ENCODE measurements around the gene KCND3.

KCND3 gene

DNA sequence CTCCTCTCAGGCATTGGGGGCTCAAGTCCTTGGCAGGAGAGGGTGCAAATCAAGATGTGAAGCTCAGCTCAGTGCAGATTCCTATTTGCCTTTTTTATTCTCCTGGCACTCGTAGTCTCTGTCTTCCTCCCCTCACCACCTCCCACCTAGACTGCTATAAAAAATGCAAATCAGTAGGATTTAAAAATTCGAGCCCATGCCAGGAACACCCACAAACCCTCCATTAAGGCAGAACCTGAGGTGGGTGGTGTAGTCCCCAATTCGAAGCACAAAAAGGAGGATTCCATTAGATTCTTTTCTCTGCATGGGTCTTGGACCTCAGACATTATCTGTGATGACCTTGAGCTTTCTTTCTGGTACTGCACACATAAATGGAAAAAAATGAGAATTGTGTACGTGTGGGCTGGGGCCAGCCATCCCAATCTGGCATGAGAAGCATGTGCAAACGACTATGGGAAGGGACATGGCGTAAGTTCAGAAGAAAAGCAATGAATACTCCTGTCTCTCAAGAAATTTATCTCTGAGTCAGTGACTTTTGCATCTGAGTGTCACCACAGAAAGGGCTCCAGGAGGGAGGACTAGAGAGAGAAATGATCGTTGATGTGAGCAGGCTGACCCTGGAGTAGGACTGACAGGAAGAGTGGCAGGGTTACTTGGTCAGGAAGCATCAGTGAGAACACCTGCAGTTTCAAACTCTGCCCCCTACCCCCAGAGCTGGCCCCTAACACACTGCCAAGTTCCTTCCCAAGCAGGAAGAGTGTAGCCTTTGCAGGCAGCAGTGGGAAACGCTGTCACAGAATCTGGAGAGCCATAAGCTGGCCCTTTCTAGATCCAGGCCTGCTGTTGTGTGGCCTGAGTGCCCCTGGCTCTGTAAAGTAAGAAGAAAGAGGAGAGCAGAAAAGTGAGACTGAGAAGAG lies 252.0 kb downstream of the KCND3 start:
- DNase-seq, result no peak

DNA sequence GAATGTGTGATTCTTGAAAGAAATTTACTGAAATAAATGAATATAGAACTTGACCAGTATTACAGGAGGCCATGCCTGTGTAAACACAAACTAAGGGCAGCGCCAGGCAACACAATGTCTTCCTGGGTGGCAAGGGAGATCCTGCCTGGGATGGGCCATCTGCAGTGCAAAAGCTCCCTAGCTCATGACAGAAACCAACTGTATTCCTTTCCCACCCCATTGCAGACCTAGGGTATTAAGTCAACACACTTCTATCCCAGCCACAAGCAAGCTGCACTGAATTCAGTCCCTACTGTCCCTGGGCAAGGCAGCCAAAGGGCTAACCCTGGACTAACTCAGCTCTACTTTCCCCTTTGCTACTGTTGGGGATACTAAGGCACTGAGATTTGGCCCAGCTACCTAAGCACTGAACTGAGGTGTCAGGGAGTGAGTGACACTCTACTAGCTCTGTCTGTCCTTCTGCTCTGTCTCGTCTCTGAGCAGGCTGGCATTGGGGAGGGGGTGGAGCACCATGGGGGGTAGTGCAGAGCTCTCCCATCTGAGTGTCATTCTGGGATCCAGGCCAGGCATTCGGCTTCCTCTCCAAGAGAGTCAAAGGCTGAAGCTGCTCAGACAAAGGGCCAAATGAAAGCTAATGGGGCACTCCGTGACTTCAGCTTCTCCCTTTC lies 252.8 kb downstream of the KCND3 start:
- peak; percentile 67 for DNase-seq

DNA sequence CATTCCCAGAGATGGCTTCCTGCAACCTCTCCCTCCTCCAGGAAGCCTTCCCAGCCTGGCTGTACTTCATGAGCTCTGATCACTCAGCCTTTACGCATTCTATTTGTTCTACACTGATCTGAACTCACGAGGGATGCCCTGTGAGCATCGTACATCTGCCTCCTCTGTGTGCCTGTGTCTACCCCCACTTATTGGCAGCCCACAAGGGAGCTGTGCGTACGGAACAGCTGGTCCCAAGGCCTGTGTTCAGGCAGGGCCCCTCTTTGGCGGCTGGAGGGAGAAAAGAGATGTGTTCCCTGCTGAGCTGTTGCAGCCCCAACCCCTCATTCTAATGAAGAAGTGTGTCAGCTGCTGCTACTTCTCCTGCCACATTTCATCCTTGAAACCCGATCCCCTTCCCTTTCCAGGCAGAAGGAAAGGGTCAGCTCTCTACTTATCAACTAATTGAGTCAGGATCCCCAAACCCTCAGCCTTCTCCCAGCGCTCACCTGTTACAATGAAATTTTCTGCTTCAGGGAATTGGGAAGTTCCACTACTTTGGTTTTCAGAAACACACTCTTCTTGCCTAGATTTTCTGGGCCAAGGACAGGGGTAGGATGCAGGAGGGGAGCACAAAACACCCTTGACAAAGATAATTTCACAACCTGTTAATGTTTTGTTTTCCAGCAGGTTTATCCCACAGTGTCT lies 253.5 kb downstream of the KCND3 start:
- DNase-seq, result peak; percentile 71

DNA sequence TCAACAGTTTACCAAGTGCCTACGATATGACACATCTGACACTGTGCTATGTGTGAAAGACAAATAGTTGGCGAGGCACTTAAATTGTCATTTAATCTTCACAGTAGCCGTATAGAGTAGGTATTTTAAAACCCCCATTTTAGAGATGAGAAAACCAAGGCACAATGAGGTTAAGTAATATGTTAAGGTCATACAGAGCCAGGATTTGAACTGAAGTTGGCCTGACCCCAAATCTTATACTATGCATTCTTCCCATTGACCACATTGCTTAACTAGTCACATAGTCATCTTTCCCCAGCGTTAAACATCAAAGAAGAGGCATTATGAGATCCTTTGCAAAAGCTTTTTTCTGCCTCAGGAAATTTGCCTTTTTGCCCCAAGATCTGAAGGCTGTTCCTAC lies 254.1 kb downstream of the KCND3 start:
- DNase-seq, result no peak

DNA sequence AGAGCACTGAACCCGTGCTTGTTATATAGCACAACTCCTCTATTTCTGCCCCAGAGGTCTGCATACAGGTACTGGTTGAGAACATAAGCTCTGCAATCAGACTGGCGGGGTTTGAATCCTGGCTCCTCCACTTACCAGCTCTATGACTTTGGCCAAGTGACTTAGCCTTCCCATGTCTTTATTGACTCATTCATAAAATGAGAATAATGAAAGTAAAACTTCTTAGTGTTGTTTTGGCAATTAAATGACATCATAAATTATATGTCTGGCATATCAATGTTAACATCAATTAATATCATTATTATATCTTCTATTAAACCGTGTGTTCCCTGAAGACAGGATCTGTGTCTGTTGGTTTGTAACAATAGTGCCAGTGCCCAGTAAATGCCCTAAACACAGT lies 254.6 kb downstream of the KCND3 start:
- no peak for DNase-seq

DNA sequence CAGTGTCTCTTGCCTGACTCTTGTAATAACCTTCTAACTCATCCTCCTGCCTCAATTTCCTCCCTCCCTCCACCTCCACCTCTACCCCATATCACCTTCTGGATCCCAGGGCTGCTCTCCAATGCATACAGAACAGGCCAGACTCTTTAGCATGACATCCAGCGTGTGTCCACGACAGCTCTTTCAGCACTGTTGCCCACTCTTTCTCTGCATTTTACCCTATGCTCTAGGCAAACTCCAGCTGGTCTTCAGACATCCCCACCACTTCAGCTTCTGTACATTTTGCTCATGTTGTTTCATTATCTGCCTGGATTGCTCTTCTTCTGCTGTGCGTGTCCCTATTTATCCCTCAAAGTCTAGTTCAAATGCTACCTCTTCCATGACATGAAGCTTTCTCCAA lies 255.0 kb downstream of the KCND3 start:
- DNase-seq, result no peak

DNA sequence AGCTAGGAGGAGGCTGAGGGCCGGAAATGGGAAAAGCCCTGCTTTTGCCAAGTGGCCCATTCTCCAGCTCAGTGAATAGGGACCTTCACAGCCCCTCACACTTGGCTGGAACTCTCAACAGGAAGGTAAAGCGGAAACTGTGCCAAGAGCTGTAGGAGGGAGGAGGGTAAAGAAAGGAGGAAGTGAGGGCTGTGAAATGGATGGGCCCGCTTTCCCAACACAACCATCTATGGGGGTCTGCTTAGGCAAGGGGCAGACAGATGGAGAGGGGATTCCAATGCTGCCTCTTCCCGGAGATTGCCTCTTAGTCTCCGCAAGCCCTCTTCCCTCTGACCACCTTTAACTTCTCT lies 255.5 kb downstream of the KCND3 start:
- no peak for DNase-seq

DNA sequence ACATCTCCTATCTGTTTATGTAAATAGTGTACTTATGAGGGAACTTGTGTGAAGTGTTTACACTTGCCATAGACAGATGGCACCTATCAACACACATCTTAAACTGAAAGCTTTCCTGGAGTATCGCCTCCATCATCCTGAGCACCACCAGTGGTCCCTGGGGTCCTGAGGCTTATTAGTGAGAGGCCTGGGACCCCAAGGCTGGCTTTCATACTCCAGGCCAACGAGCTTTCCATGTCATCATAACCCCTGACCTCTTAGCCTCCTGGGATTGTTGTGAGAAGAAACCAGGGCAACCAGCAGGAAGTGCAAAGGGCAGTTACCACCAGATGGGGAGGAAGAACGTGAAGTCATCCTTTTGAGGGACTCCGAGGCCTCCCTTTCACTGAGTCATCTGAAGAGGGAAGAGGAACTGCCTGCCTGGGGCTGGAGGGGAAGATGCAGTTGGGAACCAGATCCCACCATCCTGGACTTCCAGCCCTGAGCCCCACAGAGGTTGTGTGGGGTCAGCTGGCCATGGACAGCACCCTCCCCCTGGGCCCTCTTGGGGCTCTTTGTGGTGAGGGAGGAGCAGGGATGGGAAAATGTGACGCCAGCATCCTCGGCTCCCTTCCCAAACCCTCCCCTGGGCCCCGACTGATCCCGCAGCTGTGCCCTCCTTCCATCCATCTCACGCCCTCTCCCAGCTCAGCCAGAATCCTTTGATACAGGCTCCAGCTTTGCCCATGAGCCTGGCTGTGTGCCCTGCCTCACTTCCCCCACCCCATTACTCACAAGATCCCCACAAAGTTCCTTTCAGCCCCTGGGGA lies 256.1 kb downstream of the KCND3 start:
- DNase-seq, result no peak

DNA sequence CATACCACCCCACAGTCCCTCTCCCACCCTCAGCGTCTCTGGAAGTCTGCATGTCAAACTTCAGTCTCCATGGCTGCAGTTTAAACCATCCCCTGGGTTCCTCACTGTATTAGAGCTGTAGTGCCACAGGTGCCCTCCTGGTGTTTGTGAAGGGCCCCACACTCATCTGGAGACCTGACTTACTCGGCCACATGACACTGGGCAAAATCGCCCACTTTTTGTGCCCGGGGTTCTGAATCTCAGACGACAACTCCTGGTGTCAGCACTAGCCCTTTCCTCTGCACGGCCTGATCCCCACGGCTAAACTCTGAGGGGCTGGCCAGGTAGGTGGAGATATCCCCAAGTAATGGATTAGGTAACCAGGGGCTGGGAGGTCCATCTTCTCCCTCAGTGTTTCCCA lies 256.8 kb downstream of the KCND3 start:
- DNase-seq, result no peak

DNA sequence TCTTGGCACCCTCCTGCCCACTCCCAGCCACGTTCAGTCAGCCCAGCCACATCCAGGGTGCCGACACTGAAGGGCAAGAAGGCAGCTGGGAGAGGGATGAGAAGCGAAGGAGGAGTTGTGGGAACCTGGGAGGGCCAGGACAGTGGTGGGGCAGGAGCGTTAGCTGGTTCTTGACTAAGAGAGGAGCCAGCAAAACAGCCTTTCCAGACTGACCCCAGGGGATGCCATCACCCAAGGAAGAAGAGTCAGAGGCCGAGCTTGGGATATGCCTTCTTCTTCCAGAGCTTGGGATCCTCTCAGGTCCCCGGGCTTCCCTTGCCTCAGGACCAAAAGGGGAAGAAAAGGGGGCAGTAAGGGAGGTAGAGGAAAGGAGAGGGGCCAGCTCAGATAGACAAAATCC lies 257.5 kb downstream of the KCND3 start:
- DNase-seq, result no peak

DNA sequence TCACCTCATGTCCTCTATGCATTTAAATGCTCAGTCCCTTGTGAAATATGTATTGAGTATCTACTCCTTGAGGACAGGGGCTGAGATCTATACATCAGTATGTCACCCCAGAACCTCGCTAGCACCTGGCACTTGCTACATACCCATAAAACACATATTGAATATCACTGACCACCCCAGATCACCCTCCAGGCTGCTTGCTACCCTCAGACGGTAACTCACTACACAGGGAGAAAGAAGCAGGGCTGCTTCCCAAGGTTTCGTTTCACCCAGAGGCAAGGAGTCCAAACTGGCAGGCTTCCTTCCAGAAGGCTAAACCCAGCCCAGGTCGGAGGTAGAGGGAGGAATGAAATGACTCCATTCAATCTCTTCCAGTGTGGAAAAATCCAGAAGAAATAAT lies 258.8 kb downstream of the KCND3 start:
- DNase-seq, result no peak

DNA sequence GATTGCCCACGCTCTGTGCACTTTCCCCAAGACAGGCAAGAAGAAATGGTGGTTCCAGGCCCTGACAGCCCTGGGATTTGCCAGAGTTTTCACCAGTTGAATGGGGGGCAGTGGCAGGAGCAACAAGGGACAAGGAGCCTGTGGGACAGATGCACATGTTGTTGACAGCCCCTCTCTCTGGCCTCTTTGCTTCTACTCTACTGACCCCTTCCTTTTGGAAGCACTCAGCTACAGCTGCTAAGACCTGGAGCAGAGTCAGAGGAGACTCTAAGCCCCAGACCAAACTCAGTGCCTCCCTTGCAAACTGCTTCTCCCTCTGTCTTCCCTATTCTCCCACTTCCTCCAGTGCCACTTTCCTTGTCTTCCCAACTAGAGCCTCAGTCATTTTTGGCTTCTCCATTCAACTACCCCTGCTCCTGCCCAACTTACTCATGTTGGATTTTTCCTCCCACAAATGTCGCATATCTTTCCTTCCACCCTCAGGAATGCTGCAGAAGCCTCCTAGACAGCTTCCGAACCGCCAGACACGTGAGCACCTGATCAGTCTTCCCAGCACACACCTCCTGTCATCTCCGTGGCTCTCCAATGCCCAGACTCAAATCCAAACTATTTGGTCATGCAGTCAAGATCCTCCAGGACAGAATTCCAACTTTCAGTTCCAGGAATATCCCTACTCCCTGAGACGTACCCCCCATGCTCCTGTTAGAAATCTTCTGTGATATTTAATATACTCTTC lies 259.4 kb downstream of the KCND3 start:
- DNase-seq, result no peak

DNA sequence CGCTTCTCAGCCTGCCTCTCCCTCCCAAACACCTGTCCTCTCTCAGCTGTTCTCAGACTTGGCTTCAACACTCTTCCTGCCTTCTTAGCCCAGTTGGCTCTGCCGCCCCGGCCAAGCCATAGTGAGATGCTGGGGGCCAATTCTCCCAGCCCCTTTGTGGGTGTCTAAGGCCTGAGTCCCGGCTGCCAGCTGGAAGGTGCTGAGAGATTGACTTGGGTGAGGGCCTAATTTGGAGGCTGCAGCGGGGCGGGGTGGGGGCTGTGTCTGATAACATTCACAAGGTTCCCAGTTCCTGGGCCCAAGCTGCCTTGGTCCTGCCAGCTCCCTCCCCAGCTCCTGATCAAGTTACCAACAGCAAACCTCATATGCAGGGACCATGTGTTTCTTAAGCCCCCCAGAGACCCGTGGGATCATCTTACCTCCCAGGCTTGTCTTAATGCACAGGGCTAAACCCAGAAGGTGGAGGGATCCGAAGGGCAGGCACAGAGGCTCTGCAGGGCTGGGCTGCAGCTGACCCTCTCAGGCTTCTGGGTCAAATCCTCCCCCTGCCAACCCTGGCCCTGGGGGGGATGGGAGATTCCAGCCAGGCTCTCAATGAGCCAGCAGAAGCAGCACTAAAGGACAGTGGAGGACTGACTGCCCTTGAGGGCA lies 260.1 kb downstream of the KCND3 start:
- DNase-seq, result no peak

DNA sequence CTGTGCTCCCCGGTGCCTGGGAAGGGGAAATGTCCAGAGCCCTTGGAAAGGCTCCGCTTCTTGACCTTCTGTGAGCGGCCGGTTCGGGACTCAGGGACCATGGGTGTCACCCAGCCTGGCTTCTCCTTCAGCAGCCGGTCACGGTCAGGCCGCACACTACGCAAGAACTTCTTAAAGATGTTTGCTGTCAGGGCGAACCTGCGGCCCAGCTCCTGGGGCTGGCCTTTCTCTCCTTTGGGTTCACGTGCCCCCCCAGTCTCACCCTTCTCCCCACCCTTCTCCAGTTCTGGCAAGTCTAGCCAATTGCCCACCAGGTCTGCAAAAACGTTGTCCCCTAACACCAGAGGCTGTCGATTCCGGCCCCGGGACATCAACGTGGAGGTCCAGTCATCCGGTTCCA lies 262.4 kb downstream of the KCND3 start:
- DNase-seq, result no peak

DNA sequence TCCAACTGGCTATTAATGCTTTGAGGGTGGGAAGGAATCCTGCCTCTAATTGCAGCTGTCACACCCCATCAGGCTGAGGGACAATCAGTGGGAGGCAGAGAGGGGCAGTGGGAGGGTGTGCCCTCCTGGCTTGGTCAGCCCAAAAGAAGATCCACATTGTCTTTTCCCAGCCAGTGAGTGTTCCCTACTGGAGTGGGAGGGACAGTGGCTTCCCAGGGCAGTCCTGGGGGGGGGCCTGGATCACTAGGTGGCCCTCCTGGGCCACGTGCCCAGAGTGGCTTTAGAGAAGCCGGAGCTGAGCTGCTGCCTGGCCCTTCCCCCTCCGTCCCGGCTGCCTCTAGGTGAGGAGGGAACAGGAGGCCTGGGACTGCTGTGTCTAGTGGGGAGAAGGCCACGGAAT lies 264.3 kb downstream of the KCND3 start:
- DNase-seq, result no peak

DNA sequence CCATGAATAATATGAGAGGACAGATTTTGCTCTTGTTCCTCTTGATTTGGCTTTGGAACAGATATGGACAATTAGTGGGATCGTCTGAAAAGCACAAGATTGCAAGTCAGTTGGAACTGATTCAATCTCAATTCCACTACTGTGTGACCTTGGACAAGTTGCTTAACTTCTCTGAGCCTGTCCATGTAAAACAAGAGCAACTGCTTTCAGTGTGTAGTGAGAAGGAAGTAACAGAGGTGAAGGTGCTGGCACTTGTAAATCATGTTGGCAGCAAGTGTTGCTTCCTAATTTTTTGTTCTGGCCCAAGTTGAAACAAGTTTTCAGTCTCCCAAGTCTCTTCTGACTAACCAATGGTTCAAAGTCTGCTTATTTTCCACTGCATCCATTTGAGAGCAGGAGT lies 265.6 kb downstream of the KCND3 start:
- no peak for DNase-seq

DNA sequence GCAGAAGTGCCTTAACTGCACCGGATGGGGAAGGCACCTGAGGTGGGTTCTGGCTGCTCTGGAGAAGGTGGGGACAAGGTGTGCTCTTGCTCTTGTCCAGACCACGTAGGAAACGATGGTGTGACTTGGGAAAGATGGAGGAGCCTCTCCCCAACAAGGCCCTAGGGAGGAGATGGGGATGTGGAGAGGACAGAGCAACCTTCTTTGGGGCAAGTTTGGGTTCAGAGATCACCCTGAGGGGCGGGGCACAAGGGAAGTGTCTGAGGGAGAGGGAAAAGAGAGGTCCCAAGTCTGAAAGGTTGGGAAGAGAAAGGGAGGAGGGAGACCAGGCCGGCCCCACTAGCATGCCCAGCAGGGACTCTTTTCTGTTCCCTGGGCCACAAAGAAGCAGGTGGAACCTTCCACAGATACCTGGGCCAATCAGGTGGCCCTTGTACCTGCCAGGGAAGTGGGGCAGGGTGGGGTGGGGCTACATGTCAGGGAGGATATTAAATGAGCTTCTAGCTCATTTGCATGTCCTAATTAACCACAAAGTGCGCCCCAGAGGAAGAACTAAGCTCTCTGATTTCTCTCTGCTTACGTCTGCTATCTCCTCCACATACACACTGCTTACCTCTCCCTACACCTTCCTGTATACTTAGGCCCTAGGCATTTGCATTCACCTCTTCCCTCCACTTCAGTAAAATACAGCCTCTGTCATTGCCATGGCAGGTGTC lies 266.2 kb downstream of the KCND3 start:
- no peak for DNase-seq

DNA sequence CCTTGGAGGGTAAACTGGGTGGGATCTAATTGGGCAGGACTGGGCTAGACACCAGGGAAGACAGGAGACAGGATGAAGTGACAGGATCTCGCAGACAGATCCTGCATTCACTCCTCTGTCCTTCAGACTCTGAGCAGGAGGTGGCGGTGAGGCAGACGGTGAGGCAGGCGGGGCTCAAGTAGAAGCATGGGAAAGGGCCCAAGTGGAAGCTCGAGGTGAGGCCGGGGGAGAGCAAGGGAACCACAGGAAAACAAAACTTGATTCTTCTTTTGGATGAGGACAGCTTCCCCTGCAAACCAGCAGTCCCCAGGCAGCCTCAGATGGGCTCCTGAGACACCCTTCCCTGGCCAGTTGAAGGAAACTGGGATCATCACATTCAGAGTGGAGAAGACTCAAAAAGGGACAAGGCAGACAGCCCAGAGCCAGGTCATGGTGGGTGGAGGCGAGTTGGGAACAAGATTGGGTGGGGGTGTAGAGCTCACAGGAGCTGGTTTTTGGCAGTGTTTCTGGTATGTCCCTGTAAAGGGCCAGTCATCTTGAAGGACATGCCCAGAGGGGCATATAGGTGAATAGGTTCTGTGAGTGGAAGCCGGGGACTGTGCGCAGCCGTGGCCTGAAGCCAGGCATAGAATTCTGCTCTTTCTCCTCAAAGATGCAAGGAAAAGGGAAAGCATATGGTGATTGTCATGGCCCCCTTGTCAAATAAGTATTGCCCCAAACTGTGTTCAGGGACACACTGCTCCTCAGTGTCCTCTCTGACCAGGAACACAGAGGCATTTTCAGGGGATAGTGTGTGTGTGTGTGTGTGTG lies 268.3 kb downstream of the KCND3 start:
- DNase-seq, result no peak
